HepG2 (cell line): ENCODE data around the gene TUBGCP6. TPM values are rescaled to one million over a fixed set of nuclear protein-coding genes. Genes with fewer than 3 reads are reported as not detected.

ENCODE experiments used
- ATAC-seq: fragments of 200-7000 bp; cut with Tn5 transposase; 3 replicates; pipeline ENCODE4 v1.9.1; 2020; ENCODE audit warnings: mild to moderate bottlenecking, moderate library complexity
- BruUV-seq: library from RNA; stranded (reverse); fragments of 400-500 nt; replicated peaks from 2 replicates; lab custom pipeline; 2021; lab: Mats Ljungman, UMichigan
- CTCF ChIA-PET: fragments of 300-600 bp; formaldehyde crosslinking; extraction: SDS; loops from one replicate; lab custom pipeline; 2021; ENCODE audit warnings: low total read pairs, inconsistent platforms, low intra/inter-chr PET ratio; lab: Yijun Ruan, JAX
- POLR2A ChIA-PET: fragments of 350-600 bp; sonication (Branson Sonifier 250); formaldehyde crosslinking; loops from one replicate; lab custom pipeline; 2020; ENCODE audit warnings: antibody characterized with exemption, inconsistent platforms; lab: Yijun Ruan, JAX
- DNase-seq: peaks from one replicate; pipeline ENCODE4 v3.0.0-alpha.2; 2015; ENCODE audit warnings: low spot score
- FAIRE-seq: peaks from 3 replicates; lab custom pipeline; 2011; peaks lifted over from hg19 to GRCh38; lab: Jason Lieb, UNC
- H2AFZ ChIP-seq: one replicate; pipeline ENCODE4 v1.6.1; 2011; ENCODE audit warnings: low read length, inconsistent platforms
- H3K27ac ChIP-seq: fragments of 300-600 bp; 3 replicates; pipeline ENCODE4 v1.8.0; 2011; ENCODE audit warnings: mixed run types, mild to moderate bottlenecking, mixed read lengths, low read length, inconsistent platforms; ENCODE audit not compliant: insufficient read depth; ENCODE audit errors: extremely low read length
- H3K27me3 ChIP-seq, 2 experiments: fragments of 200-600 bp in 1 of 2; 2 replicates in 1 of 2; 3 replicates in 1 of 2; pipeline versions ENCODE4 v1.6.0 to v1.8.0; 2011; ENCODE audit warnings: low read length in 2 of 2, mild to moderate bottlenecking in 2 of 2, moderate library complexity in 2 of 2, inconsistent platforms in 1 of 2; ENCODE audit not compliant: insufficient read depth in 2 of 2, control insufficient read depth in 1 of 2
- H3K36me3 ChIP-seq, 2 experiments: fragments of 200-600 bp in 1 of 2; replicated peaks in 1 of 2; 2 replicates in 1 of 2; 3 replicates in 1 of 2; pipeline versions ENCODE4 v1.5.1 to v1.8.0; 2011; ENCODE audit warnings: low read length in 2 of 2, inconsistent platforms in 1 of 2; ENCODE audit not compliant: insufficient read depth in 2 of 2, control insufficient read depth in 1 of 2
- H3K4me1 ChIP-seq: 2 replicates; pipeline ENCODE4 v1.5.1; 2012; ENCODE audit warnings: low read length, inconsistent platforms; ENCODE audit not compliant: insufficient read depth
- H3K4me2 ChIP-seq: 2 replicates; pipeline ENCODE4 v1.6.0; 2011; ENCODE audit warnings: low read depth, low read length, inconsistent platforms
- H3K4me3 ChIP-seq, 3 experiments: fragments of 200-600 bp in 1 of 3; sonication (generic), shearing (Covaris generic) in 1 of 3; replicated peaks in 1 of 3; 2 replicates each; pipeline ENCODE4 v1.5.1; 2011 to 2016; ENCODE audit warnings: low read length in 3 of 3, inconsistent platforms in 2 of 3, low read depth in 2 of 3, mild to moderate bottlenecking in 2 of 3, control low read depth in 1 of 3, mixed read lengths in 1 of 3; ENCODE audit not compliant: insufficient read depth in 1 of 3
- H3K79me2 ChIP-seq: one replicate; pipeline ENCODE4 v1.6.1; 2011; ENCODE audit warnings: low read length, inconsistent platforms; ENCODE audit not compliant: insufficient read depth
- H3K9ac ChIP-seq: 2 replicates; pipeline ENCODE4 v1.6.0; 2011; ENCODE audit warnings: mild to moderate bottlenecking, low read depth, low read length, inconsistent platforms; ENCODE audit not compliant: insufficient read depth
- H3K9me3 ChIP-seq: 2 replicates; pipeline ENCODE4 v1.5.1; 2012; ENCODE audit warnings: mild to moderate bottlenecking, low read length
- H4K20me1 ChIP-seq: 2 replicates; pipeline ENCODE4 v1.6.0; 2011; ENCODE audit warnings: inconsistent platforms, mild to moderate bottlenecking, low read length, moderate library complexity; ENCODE audit not compliant: insufficient read depth
- HNF1B ChIP-seq: sonication (generic); formaldehyde crosslinking; IDR thresholded peaks from 2 replicates; pipeline ENCODE4 v1.5.1; 2020; ENCODE audit warnings: mild to moderate bottlenecking, moderate library complexity, missing genetic modification reagents
- HNF4A ChIP-seq: sonication (generic); formaldehyde crosslinking; IDR thresholded peaks from 2 replicates; pipeline ENCODE4 v1.4.0; 2020; ENCODE audit warnings: missing genetic modification reagents
- HOXA3 ChIP-seq: sonication (generic); formaldehyde crosslinking; IDR thresholded peaks from 2 replicates; pipeline ENCODE4 v1.5.0; 2020; ENCODE audit warnings: missing genetic modification reagents
- NR2C2 ChIP-seq: sonication (generic); formaldehyde crosslinking; IDR thresholded peaks from 2 replicates; pipeline ENCODE4 v1.4.0; 2020; ENCODE audit warnings: missing genetic modification reagents, mild to moderate bottlenecking, moderate library complexity, borderline replicate concordance
- NR2F6 ChIP-seq, 2 experiments: IDR thresholded peaks; 2 replicates each; pipeline ENCODE4 v1.6.1; 2016; ENCODE audit warnings: antibody characterized with exemption in 1 of 2, mild to moderate bottlenecking in 1 of 2
- PHF21A ChIP-seq: sonication (generic); formaldehyde crosslinking; IDR thresholded peaks from 2 replicates; pipeline ENCODE4 v1.5.0; 2020; ENCODE audit warnings: mild to moderate bottlenecking, missing genetic modification reagents
- ZBTB10 ChIP-seq: sonication (generic); formaldehyde crosslinking; IDR thresholded peaks from 2 replicates; pipeline ENCODE4 v1.4.0; 2020; ENCODE audit warnings: missing genetic modification reagents, borderline replicate concordance
- ZBTB3 ChIP-seq: sonication (generic); formaldehyde crosslinking; IDR thresholded peaks from 2 replicates; pipeline ENCODE4 v1.4.0; 2020; ENCODE audit warnings: low read depth, mild to moderate bottlenecking, moderate library complexity, missing genetic modification reagents, borderline replicate concordance
- ZFP1 ChIP-seq: IDR thresholded peaks from 2 replicates; pipeline ENCODE4 v1.6.1; 2016
- ZNF121 ChIP-seq: sonication (generic); formaldehyde crosslinking; IDR thresholded peaks from 2 replicates; pipeline ENCODE4 v1.5.0; 2020; ENCODE audit warnings: mild to moderate bottlenecking, missing genetic modification reagents
- ZNF296 ChIP-seq: sonication (generic); formaldehyde crosslinking; conservative IDR thresholded peaks from 2 replicates; pipeline ENCODE4 v1.5.0; 2020; ENCODE audit warnings: mild to moderate bottlenecking, missing genetic modification reagents
- ZNF431 ChIP-seq: sonication (generic); formaldehyde crosslinking; IDR thresholded peaks from 2 replicates; pipeline ENCODE4 v1.9.0; 2022; ENCODE audit warnings: missing genetic modification reagents, low read depth, mild to moderate bottlenecking, borderline replicate concordance
- WGBS: methylation state at CpG from one replicate; pipeline ENCODE4 v1.1.6; 2017; ENCODE audit warnings: low lambda C conversion rate; 5-methylcytosine and 5-hydroxymethylcytosine counted together
- in situ Hi-C: cut with HindIII; loops from 2 replicates; pipeline ENCODE4 v1.10.0; 2017; ENCODE audit warnings: low pct_unique_long_range_greater_than_20kb; ENCODE audit not compliant: extremely low pct_ligation_motif_present
- intact Hi-C: fragments of 100-400 bp; cut with micrococcal nuclease; formaldehyde crosslinking; loops from one replicate; pipeline ENCODE4 v1.10.0; 2022; ENCODE audit not compliant: unreplicated experiment
- polyA plus RNA-seq, 8 experiments: library from polyadenylated mRNA; depleted of rRNA in 3 of 8; stranded (reverse) in 7 of 8; unstranded in 1 of 8; fragments of >200 nt; fragmentation: Illumina TruSeq in 4 of 8; extraction: Trizol in 4 of 8; gene quantifications; 2 replicates each; pipeline versions ENCODE4 v1.2.1 to v1.2.3, GENCODE V29; 2011 to 2016; ENCODE audit warnings: low read depth in 4 of 8, missing spikeins in 1 of 8, mixed read lengths in 1 of 8; ENCODE audit not compliant: insufficient read depth in 1 of 8
- total RNA-seq, 5 experiments: library from RNA; depleted of rRNA; stranded (reverse); fragments of >200 nt; fragmentation: Illumina TruSeq; extraction: Trizol; gene quantifications; 2 replicates each; pipeline ENCODE4 v1.2.3, GENCODE V29; 2016; ENCODE audit warnings: low read depth in 1 of 5

TUBGCP6 gene
- total and polyA plus RNA-seq, 2 of the 13 experiments (the other 11 are each of a cell fraction or from before 2014, with no cell fraction given), result 14.6 to 15.7 TPM

GRCh38 chr22:50178871-50179869 lies 65.7 kb downstream of the TUBGCP6 start:
- H3K4me3 ChIP-seq, result no peak overlapping the region
- H3K27me3 ChIP-seq, result no peaks in the 10 kb centered on the region; a peak in 1 of 5 replicates
- H3K36me3 ChIP-seq, result no peaks in the 10 kb centered on the region
- POLR2A ChIA-PET, result no interaction called here
- no peaks in the 10 kb centered on the region for H3K9me3 ChIP-seq
- ATAC-seq, result no peak
- no peak overlapping the region for H3K27ac ChIP-seq
- H2AFZ ChIP-seq, result no peak overlapping the region
- no peak overlapping the region for H3K4me2 ChIP-seq
- H4K20me1 ChIP-seq, result no peaks in the 10 kb centered on the region
- TF ChIP-seq ZBTB3 (CRISPR knock-in tag) (no peak), HOXA3 (CRISPR knock-in tag) (peak; percentile 14; the same call in 1 of the 2 replicates), NR2C2 (CRISPR knock-in tag) (peak; percentile 63), HNF4A (CRISPR knock-in tag) (peak; percentile 34; the same call in 1 of the 2 replicates), ZNF121 (CRISPR knock-in tag) (no peak), PHF21A (no peak), ZFP1 (CRISPR knock-in tag) (no peak), ZNF296 (CRISPR knock-in tag) (no peak), ZNF431 (CRISPR knock-in tag) (no peak), NR2F6 (IDR thresholded peaks at IDR 0.05) (peak; percentile 29; the same call in 1 of the 2 replicates), NR2F6 (CRISPR knock-in tag; IDR thresholded peaks at IDR 0.05) (no peak), ZBTB10 (CRISPR knock-in tag) (no peak), HNF1B (CRISPR knock-in tag) (no peak)
- TF ChIP-seq, all 625 proteins: peak for 4
- BruUV-seq, result no TSS peak
- in situ Hi-C loops, result no loop called here
- H3K4me1 ChIP-seq, result peaks cover 18% of the 10 kb centered on the region
- no peak overlapping the region for H3K9ac ChIP-seq
- WGBS, result 81% methylated on average over 35 of the region's 64 CpGs
- DNase-seq (no peak), FAIRE-seq (no peak)
- no peaks in the 10 kb centered on the region for H3K79me2 ChIP-seq
- CTCF ChIA-PET, result no interaction called here
- intact Hi-C loops, result no loop called here
